Thymus (tissue), 11 donors: ENCODE data around the gene RALB. TPM values are rescaled to one million over a fixed set of nuclear protein-coding genes. Genes with fewer than 3 reads are reported as not detected.

ENCODE experiments used
- DNase-seq, 9 donors: peaks; one replicate each; pipeline ENCODE4 v3.0.0-alpha.2; 2013; ENCODE audit warnings: low spot score in 9 of 9, low read depth in 6 of 9, missing footprints in 1 of 9
- H3K27ac ChIP-seq, 2 donors: one replicate each; pipeline ENCODE4 v1.5.1; 2013; ENCODE audit warnings: control low read depth in 1 of 2, low read depth in 1 of 2, low read length in 1 of 2, mild to moderate bottlenecking in 1 of 2, moderate library complexity in 1 of 2
- H3K27me3 ChIP-seq, 2 donors: one replicate each; pipeline ENCODE4 v1.5.1; 2013; ENCODE audit warnings: low read length in 1 of 2; ENCODE audit not compliant: control insufficient read depth in 2 of 2, insufficient read depth in 1 of 2
- H3K36me3 ChIP-seq, 2 donors: one replicate each; pipeline ENCODE4 v1.5.1; 2013; ENCODE audit warnings: low read length in 1 of 2, mild to moderate bottlenecking in 1 of 2, moderate library complexity in 1 of 2; ENCODE audit not compliant: control insufficient read depth in 2 of 2, insufficient read depth in 2 of 2
- H3K4me1 ChIP-seq, 2 donors: one replicate each; pipeline ENCODE4 v1.5.1; 2013; ENCODE audit warnings: low read length in 2 of 2; ENCODE audit not compliant: control insufficient read depth in 2 of 2, insufficient read depth in 2 of 2
- H3K4me3 ChIP-seq, 2 donors: one replicate each; pipeline ENCODE4 v1.5.1; 2013; ENCODE audit warnings: low read length in 2 of 2, control low read depth in 1 of 2, mild to moderate bottlenecking in 1 of 2
- H3K9me3 ChIP-seq, 2 donors: one replicate each; pipeline ENCODE4 v1.5.1; 2013; ENCODE audit warnings: low read length in 1 of 2, mild to moderate bottlenecking in 1 of 2; ENCODE audit not compliant: control insufficient read depth in 2 of 2, insufficient read depth in 1 of 2
- WGBS: extraction: QIAGEN DNeasy Blood & Tissue Kit; methylation state at CpG from one replicate; pipeline ENCODE4 v1.1.7; 2013; 5-methylcytosine and 5-hydroxymethylcytosine counted together
- polyA plus RNA-seq: library from polyadenylated mRNA; stranded (reverse); fragments of 200-250 nt; gene quantifications from one replicate; pipeline ENCODE4 v1.2.3, GENCODE V29; 2013
- total RNA-seq: library from RNA; stranded (reverse); fragments of 120-200 nt; gene quantifications from one replicate; pipeline ENCODE4 v1.2.4, GENCODE V29; 2013
- donor health status: healthy.

The RALB gene
- total and polyA plus RNA-seq, 2 donors: 23.5 to 32.2 TPM

DNA sequence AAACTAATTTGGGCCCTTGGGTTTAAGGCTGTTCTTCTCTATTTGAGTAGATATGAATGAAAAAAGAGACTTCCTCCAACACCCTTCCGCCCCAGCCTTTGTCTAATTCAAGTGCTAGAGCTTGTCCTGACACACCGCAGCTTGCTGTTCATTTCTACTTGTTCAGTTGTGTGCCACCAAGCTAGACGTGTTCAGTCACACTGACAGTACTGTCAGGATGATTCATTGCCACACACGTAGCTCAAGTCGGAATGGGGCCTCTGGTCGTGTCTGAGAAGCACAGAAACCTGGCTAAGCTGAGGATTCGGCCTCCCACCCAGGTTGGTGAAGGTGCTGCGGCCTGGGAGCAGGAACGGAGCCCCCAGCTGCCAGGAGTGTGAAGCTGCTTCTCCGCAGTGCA, 47.7 kb downstream of the RALB start:
- Histone ChIP-seq H3K36me3 (no peaks in the 10 kb centered on the region), H3K4me1 (peaks cover 0 to 3% of the 10 kb centered on the region in 2 donors), H3K27me3 (no peaks in the 10 kb centered on the region), H3K9me3 (no peaks in the 10 kb centered on the region), H3K4me3 (no peak overlapping the region), H3K27ac (no peak overlapping the region)
- WGBS: 94% methylated on average over 10 of the region's 10 CpGs
- no peak for DNase-seq

DNA sequence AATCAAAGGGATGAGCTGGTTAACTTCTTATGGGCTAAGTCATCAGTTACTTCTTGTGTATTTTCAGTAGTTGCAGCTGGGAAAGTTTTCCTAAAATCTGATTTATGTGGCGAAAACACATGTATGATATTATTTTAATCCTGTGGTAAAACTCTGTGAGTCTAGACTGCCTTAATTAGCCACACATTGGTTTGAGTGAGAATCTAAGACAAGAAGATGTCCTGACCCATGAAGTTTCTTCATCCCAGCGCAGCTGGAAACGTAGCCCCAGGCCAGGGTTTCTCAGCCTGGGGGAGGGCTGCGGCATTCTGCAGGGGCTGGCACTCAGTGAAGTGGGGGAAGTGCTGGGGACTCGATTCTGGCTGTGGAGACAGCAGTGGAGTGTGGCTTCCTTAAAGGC, 48.6 kb downstream of the RALB start:
- 89% methylated on average over 5 of the region's 5 CpGs for WGBS
- no peaks in the 10 kb centered on the region for H3K36me3 ChIP-seq
- peaks cover 0 to 3% of the 10 kb centered on the region in 2 donors for H3K4me1 ChIP-seq
- no peaks in the 10 kb centered on the region for H3K27me3 ChIP-seq
- no peak overlapping the region for H3K27ac ChIP-seq
- H3K4me3 ChIP-seq: no peak overlapping the region
- H3K9me3 ChIP-seq: no peaks in the 10 kb centered on the region
- DNase-seq: no peak

DNA sequence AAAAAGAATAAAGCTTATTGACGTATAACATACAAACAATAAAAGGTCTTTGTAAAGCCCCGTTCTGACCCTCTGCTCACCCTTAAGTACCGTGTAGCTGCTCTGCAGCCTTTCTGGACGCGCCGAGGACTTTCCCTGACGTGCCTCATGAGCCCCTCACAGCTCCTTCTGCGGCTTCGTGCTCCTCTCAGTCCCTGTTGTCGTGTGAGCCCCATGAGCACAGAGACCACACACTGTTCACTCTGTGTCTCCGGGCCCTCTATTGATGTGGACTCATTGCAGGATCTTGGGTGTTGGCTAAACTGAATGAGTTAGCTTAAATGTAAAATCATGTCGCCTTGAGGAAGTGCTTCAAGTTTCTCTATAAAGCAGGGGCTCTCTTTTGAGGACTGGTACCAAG, 49.6 kb downstream of the RALB start:
- H3K9me3 ChIP-seq: no peaks in the 10 kb centered on the region
- H3K27ac ChIP-seq: no peak overlapping the region
- peaks cover 0 to 3% of the 10 kb centered on the region in 2 donors for H3K4me1 ChIP-seq
- no peaks in the 10 kb centered on the region for H3K36me3 ChIP-seq
- no peak for DNase-seq
- H3K27me3 ChIP-seq: no peaks in the 10 kb centered on the region
- 90% methylated on average over 12 of the region's 12 CpGs for WGBS
- no peak overlapping the region for H3K4me3 ChIP-seq

DNA sequence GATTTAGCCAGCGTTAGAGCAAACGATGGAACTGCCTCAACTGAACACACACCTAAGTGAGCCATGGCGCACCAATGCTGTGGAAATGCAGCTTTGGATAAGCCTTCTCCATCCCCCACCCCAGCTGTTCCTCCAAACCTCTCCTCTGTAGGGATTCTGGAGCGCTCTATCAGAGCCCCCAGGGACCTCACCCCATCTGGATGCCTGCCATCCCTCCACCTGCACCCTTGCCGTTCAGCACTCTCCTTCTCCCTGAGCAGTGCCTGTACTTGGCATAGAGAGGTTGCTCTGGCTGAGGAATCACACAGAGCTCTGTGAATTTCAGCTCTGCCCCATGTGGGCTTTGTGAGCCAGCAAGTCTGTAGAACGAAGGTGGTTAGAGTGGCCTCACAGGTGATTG, 50.5 kb downstream of the RALB start:
- Histone ChIP-seq H3K36me3 (no peaks in the 10 kb centered on the region), H3K9me3 (no peaks in the 10 kb centered on the region)
- WGBS: 75% methylated on average over 6 of the region's 6 CpGs

DNA sequence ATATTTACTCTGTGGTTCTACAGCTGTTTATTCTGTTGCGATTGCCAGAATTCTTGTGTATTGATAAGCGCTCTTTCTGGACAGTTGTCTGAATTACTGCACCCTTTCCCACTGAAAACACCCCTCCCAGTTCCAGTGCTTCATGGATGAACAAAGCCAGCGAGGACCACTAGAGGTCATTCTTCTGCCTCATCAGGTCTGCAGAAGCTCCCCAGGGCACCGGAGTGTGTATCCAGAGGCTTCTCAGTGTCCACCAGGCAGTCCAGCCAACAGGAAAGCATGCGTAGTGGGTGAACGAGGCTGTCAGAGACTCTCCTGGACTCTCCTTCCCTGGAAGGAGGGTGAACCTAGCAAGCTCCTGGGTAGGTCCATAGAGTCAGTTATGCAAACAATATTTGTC, 52.6 kb downstream of the RALB start:
- H3K36me3 ChIP-seq: no peaks in the 10 kb centered on the region
- peaks cover 0 to 6% of the 10 kb centered on the region in 2 donors for H3K4me1 ChIP-seq
- H3K4me3 ChIP-seq: no peak overlapping the region
- H3K27ac ChIP-seq: no peak overlapping the region
- H3K27me3 ChIP-seq: no peaks in the 10 kb centered on the region
- H3K9me3 ChIP-seq: no peaks in the 10 kb centered on the region
- 97% methylated on average over 6 of the region's 6 CpGs for WGBS
- no peak for DNase-seq

More for the DNA sequence above, 50.5 kb downstream of the RALB start:
- Histone ChIP-seq H3K27ac (no peak overlapping the region), H3K27me3 (no peaks in the 10 kb centered on the region), H3K4me1 (peaks cover 0 to 3% of the 10 kb centered on the region in 2 donors), H3K4me3 (no peak overlapping the region)
- DNase-seq: no peak

DNA sequence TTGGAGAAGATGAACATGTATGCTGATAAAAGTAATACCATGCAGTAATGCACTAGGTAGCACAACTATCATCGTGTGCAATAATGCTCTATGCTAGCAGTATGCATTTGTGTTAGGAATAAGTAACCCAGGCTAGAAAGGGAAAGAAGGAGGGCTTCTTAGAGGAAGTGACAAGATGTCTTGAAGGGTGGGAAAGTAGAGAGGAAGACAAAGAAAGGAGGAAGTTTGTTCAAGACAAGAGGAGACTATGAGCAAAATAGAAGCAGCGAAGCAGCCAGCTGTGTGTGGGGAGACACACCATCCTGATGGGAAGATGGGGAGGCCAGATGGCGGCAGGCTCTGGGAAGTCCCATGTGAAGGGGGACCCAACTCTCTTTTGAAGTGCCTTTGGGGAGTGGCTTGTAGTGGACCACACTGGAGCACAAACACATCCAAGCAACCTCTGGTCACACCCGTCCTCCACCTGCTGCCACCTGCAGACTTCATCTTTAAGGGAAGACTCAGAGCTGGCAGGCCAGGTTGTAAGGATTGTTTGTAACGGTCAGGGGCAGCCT, 53.4 kb downstream of the RALB start:
- H3K27ac ChIP-seq: no peak overlapping the region
- H3K36me3 ChIP-seq: no peaks in the 10 kb centered on the region
- H3K4me3 ChIP-seq: no peak overlapping the region
- peaks cover 0 to 9% of the 10 kb centered on the region in 2 donors for H3K4me1 ChIP-seq
- 92% methylated on average over 5 of the region's 5 CpGs for WGBS
- no peaks in the 10 kb centered on the region for H3K27me3 ChIP-seq
- no peaks in the 10 kb centered on the region for H3K9me3 ChIP-seq
- no peak for DNase-seq

DNA sequence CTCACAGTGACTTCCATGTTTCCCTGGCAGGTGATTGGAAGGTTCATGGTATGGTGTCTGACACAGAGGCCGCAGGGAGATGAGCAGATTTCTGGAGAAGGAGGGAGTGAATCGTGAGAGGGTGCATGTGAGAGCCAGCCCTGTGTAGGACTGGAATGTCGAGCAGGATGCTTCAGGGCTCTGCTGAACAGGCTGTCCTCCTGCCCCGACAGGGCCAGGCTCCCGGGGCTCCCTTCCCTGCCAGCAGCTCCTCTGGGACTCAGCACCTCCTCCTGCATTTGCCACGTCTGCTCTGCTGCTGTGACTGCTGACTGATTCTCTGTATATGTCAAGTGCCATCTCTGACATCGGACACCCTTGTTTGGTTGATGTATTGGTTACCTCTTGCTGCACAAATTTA, 54.8 kb downstream of the RALB start:
- no peak overlapping the region for H3K4me3 ChIP-seq
- H3K4me1 ChIP-seq: peaks cover 0 to 9% of the 10 kb centered on the region in 2 donors
- no peak for DNase-seq
- no peaks in the 10 kb centered on the region for H3K9me3 ChIP-seq
- WGBS: 95% methylated on average over 7 of the region's 7 CpGs
- H3K27me3 ChIP-seq: no peaks in the 10 kb centered on the region
- no peaks in the 10 kb centered on the region for H3K36me3 ChIP-seq
- H3K27ac ChIP-seq: no peak overlapping the region

DNA sequence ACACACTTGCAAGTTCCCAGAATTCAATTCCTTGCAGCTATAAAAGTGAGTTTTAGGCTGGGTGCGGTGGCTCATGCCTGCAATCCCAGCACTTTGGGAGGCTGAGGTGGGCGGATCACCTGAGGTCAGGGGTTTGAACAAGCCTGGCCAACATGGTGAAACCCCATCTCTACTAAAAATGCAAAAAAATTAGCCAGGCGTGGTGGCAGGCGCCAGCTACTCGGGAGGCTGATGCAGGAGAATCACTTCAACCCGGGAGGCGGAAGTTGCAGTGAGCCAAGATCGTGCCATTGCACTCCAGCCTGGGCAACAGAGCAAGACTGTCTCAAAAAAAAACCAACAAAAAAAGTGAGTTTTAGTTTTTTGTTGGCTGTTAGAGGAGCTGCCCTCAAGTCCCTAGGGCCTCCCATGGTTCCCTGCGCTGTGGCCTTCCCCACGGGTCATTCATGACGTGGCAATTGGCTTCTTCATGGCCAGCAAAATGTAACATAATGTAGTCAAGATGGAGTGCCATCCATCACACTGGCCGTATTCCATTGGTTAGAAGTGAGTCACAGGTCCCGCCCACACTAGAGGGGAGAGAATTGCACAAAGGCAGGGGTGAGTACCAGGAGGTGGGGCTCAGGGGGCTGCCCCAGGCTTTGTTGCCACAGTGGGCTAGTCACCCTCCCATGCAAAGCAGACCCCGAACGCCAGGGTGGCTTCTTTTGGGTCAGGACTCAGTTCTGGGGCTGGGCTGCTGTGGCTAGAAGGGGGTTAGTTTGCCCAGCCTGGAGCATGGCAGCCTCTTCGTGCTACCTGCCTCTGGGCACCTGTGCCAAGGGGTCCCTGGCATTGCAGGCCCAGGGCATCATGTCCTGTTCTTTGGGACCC, 55.6 kb downstream of the RALB start:
- peaks cover 3 to 12% of the 10 kb centered on the region in 2 donors for H3K4me1 ChIP-seq
- H3K27me3 ChIP-seq: no peaks in the 10 kb centered on the region
- H3K27ac ChIP-seq: no peak overlapping the region
- no peaks in the 10 kb centered on the region for H3K36me3 ChIP-seq
- no peak for DNase-seq
- 97% methylated on average over 16 of the region's 16 CpGs for WGBS
- H3K4me3 ChIP-seq: no peak overlapping the region
- peaks cover 0 to 2% of the 10 kb centered on the region in 2 donors for H3K9me3 ChIP-seq

DNA sequence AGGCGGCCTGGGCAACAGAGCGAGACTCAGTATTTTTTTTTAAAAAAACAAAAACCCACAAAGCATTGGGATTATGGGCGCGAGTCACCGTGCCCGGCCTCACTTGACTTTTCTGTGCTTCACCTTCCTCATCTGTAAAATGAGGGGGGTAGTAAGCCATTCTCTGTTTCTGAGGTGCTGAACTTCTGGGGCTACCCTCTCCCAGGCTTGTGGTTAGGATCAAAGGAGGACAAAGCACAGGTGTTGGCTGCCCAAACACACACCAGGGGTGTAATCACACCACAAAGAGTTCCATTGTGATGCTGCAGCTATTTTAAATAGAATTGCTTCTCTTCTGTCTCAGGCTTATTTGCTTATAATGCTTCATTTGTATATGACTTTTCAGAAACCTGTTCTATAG, 57.5 kb downstream of the RALB start:
- no peak for DNase-seq
- no peaks in the 10 kb centered on the region for H3K36me3 ChIP-seq
- peaks cover 3 to 29% of the 10 kb centered on the region in 2 donors for H3K4me1 ChIP-seq
- no peak overlapping the region for H3K27ac ChIP-seq
- no peak overlapping the region for H3K4me3 ChIP-seq
- peaks cover 0 to 8% of the 10 kb centered on the region in 2 donors for H3K27me3 ChIP-seq
- WGBS: 67% methylated on average over 6 of the region's 6 CpGs
- H3K9me3 ChIP-seq: peaks cover 0 to 4% of the 10 kb centered on the region in 2 donors
